Measurements from ENCODE around the gene DOK7.
"Not testable (repeated sequence)": the region's sequence is repeated elsewhere in the genome, so short reads cannot be mapped to it uniquely, and the experiment has no call there.

The DOK7 gene

GRCh38 chr4:3444351-3445110, 18.6 kb upstream of the DOK7 start:
- DNase-seq: no peak

GRCh38 chr4:3445111-3445820, 17.8 kb upstream of the DOK7 start:
- DNase-seq: no peak

GRCh38 chr4:3445829-3446545, 17.1 kb upstream of the DOK7 start:
- no peak for DNase-seq

GRCh38 chr4:3446631-3447320, 16.3 kb upstream of the DOK7 start:
- DNase-seq: no peak

- no peak for DNase-seq
These were observed 15.4 kb upstream of the DOK7 start for GRCh38 chr4:3447431-3448395.

GRCh38 chr4:3449047-3449573, 14.0 kb upstream of the DOK7 start:
- no peak for DNase-seq

- DNase-seq: no peak
These were observed 13.3 kb upstream of the DOK7 start for GRCh38 chr4:3449574-3450534.

- no peak for DNase-seq
These were observed 12.5 kb upstream of the DOK7 start for GRCh38 chr4:3450643-3451042.

GRCh38 chr4:3451956-3452355, 11.2 kb upstream of the DOK7 start:
- DNase-seq: no peak

GRCh38 chr4:3452376-3452775, 10.7 kb upstream of the DOK7 start:
- no peak for DNase-seq

GRCh38 chr4:3455596-3455995, 7.5 kb upstream of the DOK7 start:
- DNase-seq: not testable (repeated sequence)

- no peak for DNase-seq
These were observed 4.7 kb upstream of the DOK7 start for GRCh38 chr4:3458371-3458770.

- not testable (repeated sequence) for DNase-seq
These were observed 4.0 kb upstream of the DOK7 start for GRCh38 chr4:3459156-3459555.

GRCh38 chr4:3460926-3461325, 2.2 kb upstream of the DOK7 start:
- no peak for DNase-seq

- DNase-seq: peak; percentile 8
These were observed 1.4 kb upstream of the DOK7 start for GRCh38 chr4:3461515-3462291.

GRCh38 chr4:3462321-3462789, 751 bp upstream of the DOK7 start:
- no peak for DNase-seq

- DNase-seq: no peak
These were observed 646 bp downstream of the DOK7 start for GRCh38 chr4:3463556-3464348.

- DNase-seq: no peak
These were observed 1.3 kb downstream of the DOK7 start for GRCh38 chr4:3464349-3464905.

All from NCI-H510A treated with DMSO at 0.1 percent for 48 hours (cell line).